ENCODE results near the gene CACNA1C.

The CACNA1C gene

GRCh38 chr12:2501464-2502191 is 448.8 kb downstream of the CACNA1C start:
- no peaks in the 10 kb centered on the region for H3K4me1 ChIP-seq (ENCODE audit: control insufficient read depth, low read length)
- no peaks in the 10 kb centered on the region for H3K79me2 ChIP-seq (ENCODE audit: control insufficient read depth, low read length)
- H3K27me3 ChIP-seq (ENCODE audit: control insufficient read depth, low read length): peaks cover 6% of the 10 kb centered on the region; the same call in 1 of the 2 replicates
- no peak overlapping the region for H3K4me2 ChIP-seq (ENCODE audit: low read length)
- H3F3A ChIP-seq (ENCODE audit: control insufficient read depth, insufficient read depth): no peaks in the 10 kb centered on the region
- no peaks in the 10 kb centered on the region for H4K20me1 ChIP-seq (ENCODE audit: control insufficient read depth, insufficient read depth, low read depth, low read length)
- no peaks in the 10 kb centered on the region for H3K9me2 ChIP-seq (replicated peaks; ENCODE audit: control insufficient read depth, low read length)
- no peaks in the 10 kb centered on the region for H3K9me3 ChIP-seq (ENCODE audit: control insufficient read depth, insufficient read depth, low read length)
- H3K36me3 ChIP-seq (ENCODE audit: control insufficient read depth, low read length): no peaks in the 10 kb centered on the region
- no peak overlapping the region for H3K27ac ChIP-seq (ENCODE audit: low read depth, low read length)
- no peak overlapping the region for H3K4me3 ChIP-seq (ENCODE audit: low read length)
- TF ChIP-seq CTCF (IDR thresholded peaks at IDR 0.05; ENCODE audit: low read depth, low read length, poor library complexity, severe bottlenecking) (no peak), EZH2phosphoT487 (IDR thresholded peaks at IDR 0.05; ENCODE audit: borderline replicate concordance, low read length) (no peak)

GRCh38 chr12:2503036-2503435 is 450.2 kb downstream of the CACNA1C start:
- TF ChIP-seq CTCF (IDR thresholded peaks at IDR 0.05; ENCODE audit: low read depth, low read length, poor library complexity, severe bottlenecking) (no peak), EZH2phosphoT487 (IDR thresholded peaks at IDR 0.05; ENCODE audit: borderline replicate concordance, low read length) (no peak)
- Histone ChIP-seq H3K27me3 (ENCODE audit: control insufficient read depth, low read length) (peaks cover 3% of the 10 kb centered on the region; the same call in 1 of the 2 replicates), H3K4me2 (ENCODE audit: low read length) (no peak overlapping the region)

GRCh38 chr12:2503762-2504161 is 451.0 kb downstream of the CACNA1C start:
- TF ChIP-seq EZH2phosphoT487 (IDR thresholded peaks at IDR 0.05; ENCODE audit: borderline replicate concordance, low read length): no peak
- TF ChIP-seq CTCF (IDR thresholded peaks at IDR 0.05; ENCODE audit: low read depth, low read length, poor library complexity, severe bottlenecking): no peak
- Histone ChIP-seq H3K9me2 (replicated peaks; ENCODE audit: control insufficient read depth, low read length) (no peaks in the 10 kb centered on the region), H3K4me1 (ENCODE audit: control insufficient read depth, low read length) (no peaks in the 10 kb centered on the region), H3K4me3 (ENCODE audit: low read length) (no peak overlapping the region), H3K27ac (ENCODE audit: low read depth, low read length) (no peak overlapping the region), H3F3A (ENCODE audit: control insufficient read depth, insufficient read depth) (no peaks in the 10 kb centered on the region), H3K79me2 (ENCODE audit: control insufficient read depth, low read length) (no peaks in the 10 kb centered on the region), H3K36me3 (ENCODE audit: control insufficient read depth, low read length) (no peaks in the 10 kb centered on the region), H3K4me2 (ENCODE audit: low read length) (no peak overlapping the region), H3K9me3 (ENCODE audit: control insufficient read depth, insufficient read depth, low read length) (no peaks in the 10 kb centered on the region), H4K20me1 (ENCODE audit: control insufficient read depth, insufficient read depth, low read depth, low read length) (no peaks in the 10 kb centered on the region), H3K27me3 (ENCODE audit: control insufficient read depth, low read length) (peaks cover 3% of the 10 kb centered on the region; the same call in 1 of the 2 replicates)

More at GRCh38 chr12:2503036-2503435, 450.2 kb downstream of the CACNA1C start:
- H3K9me3 ChIP-seq (ENCODE audit: control insufficient read depth, insufficient read depth, low read length): no peaks in the 10 kb centered on the region
- no peaks in the 10 kb centered on the region for H3K36me3 ChIP-seq (ENCODE audit: control insufficient read depth, low read length)
- no peaks in the 10 kb centered on the region for H3K79me2 ChIP-seq (ENCODE audit: control insufficient read depth, low read length)
- H3F3A ChIP-seq (ENCODE audit: control insufficient read depth, insufficient read depth): no peaks in the 10 kb centered on the region
- H3K9me2 ChIP-seq (replicated peaks; ENCODE audit: control insufficient read depth, low read length): no peaks in the 10 kb centered on the region
- H3K4me1 ChIP-seq (ENCODE audit: control insufficient read depth, low read length): no peaks in the 10 kb centered on the region
- H4K20me1 ChIP-seq (ENCODE audit: control insufficient read depth, insufficient read depth, low read depth, low read length): no peaks in the 10 kb centered on the region
- H3K4me3 ChIP-seq (ENCODE audit: low read length): no peak overlapping the region
- H3K27ac ChIP-seq (ENCODE audit: low read depth, low read length): no peak overlapping the region

All from DOHH2 (cell line).